ENCODE measurements around the gene PNMT.
A peak's percentile ranks its signal among the peaks of the same experiment; 100 is the strongest.

Gene PNMT

GRCh38 chr17:39666601-39667261 lies 1.5 kb upstream of the PNMT start:
- H3K9me3 ChIP-seq (ENCODE audit: control insufficient read depth, low read length), result no peaks in the 10 kb centered on the region
- peaks cover 4% of the 10 kb centered on the region for H3K36me3 ChIP-seq (ENCODE audit: control insufficient read depth, insufficient read depth, low read length, severe bottlenecking)
- peaks cover 52% of the 10 kb centered on the region for H3K27me3 ChIP-seq (replicated peaks; ENCODE audit: control insufficient read depth, insufficient read depth, low read length)
- peaks cover 6% of the 10 kb centered on the region for H3K4me1 ChIP-seq (ENCODE audit: control insufficient read depth, insufficient read depth, low read length)
- no peak overlapping the region for H3K4me3 ChIP-seq (ENCODE audit: low read length)
- no peak for DNase-seq (ENCODE audit: low read depth)
- no peak overlapping the region for H3K9ac ChIP-seq (ENCODE audit: low read length)

GRCh38 chr17:39667262-39667944 lies 850 bp upstream of the PNMT start:
- peaks cover 58% of the 10 kb centered on the region for H3K27me3 ChIP-seq (replicated peaks; ENCODE audit: control insufficient read depth, insufficient read depth, low read length)
- H3K4me1 ChIP-seq (ENCODE audit: control insufficient read depth, insufficient read depth, low read length), result peaks cover 10% of the 10 kb centered on the region
- H3K4me3 ChIP-seq (ENCODE audit: low read length), result no peak overlapping the region
- H3K9ac ChIP-seq (ENCODE audit: low read length), result no peak overlapping the region
- peaks cover 4% of the 10 kb centered on the region for H3K36me3 ChIP-seq (ENCODE audit: control insufficient read depth, insufficient read depth, low read length, severe bottlenecking)
- H3K9me3 ChIP-seq (ENCODE audit: control insufficient read depth, low read length), result no peaks in the 10 kb centered on the region
- DNase-seq (ENCODE audit: low read depth), result no peak

- Histone ChIP-seq H3K9me3 (ENCODE audit: control insufficient read depth, low read length) (no peaks in the 10 kb centered on the region), H3K4me3 (ENCODE audit: low read length) (no peak overlapping the region), H3K4me1 (ENCODE audit: control insufficient read depth, insufficient read depth, low read length) (peaks cover 10% of the 10 kb centered on the region), H3K9ac (ENCODE audit: low read length) (no peak overlapping the region), H3K36me3 (ENCODE audit: control insufficient read depth, insufficient read depth, low read length, severe bottlenecking) (no peaks in the 10 kb centered on the region), H3K27me3 (replicated peaks; ENCODE audit: control insufficient read depth, insufficient read depth, low read length) (peaks cover 62% of the 10 kb centered on the region)
- DNase-seq (ENCODE audit: low read depth), result no peak
These were observed 1.9 kb downstream of the PNMT start for GRCh38 chr17:39669897-39670735.

- H3K27me3 ChIP-seq (replicated peaks; ENCODE audit: control insufficient read depth, insufficient read depth, low read length), result peaks cover 61% of the 10 kb centered on the region
- DNase-seq (ENCODE audit: low read depth), result no peak
These were observed 2.5 kb downstream of the PNMT start for GRCh38 chr17:39670746-39671145.

GRCh38 chr17:39671651-39672521 lies 3.6 kb downstream of the PNMT start:
- no peaks in the 10 kb centered on the region for H3K36me3 ChIP-seq (ENCODE audit: control insufficient read depth, insufficient read depth, low read length, severe bottlenecking)
- H3K4me1 ChIP-seq (ENCODE audit: control insufficient read depth, insufficient read depth, low read length), result peaks cover 15% of the 10 kb centered on the region
- peaks cover 50% of the 10 kb centered on the region for H3K27me3 ChIP-seq (replicated peaks; ENCODE audit: control insufficient read depth, insufficient read depth, low read length)
- no peak overlapping the region for H3K9ac ChIP-seq (ENCODE audit: low read length)
- peak; percentile 49 for DNase-seq (ENCODE audit: low read depth)
- no peaks in the 10 kb centered on the region for H3K9me3 ChIP-seq (ENCODE audit: control insufficient read depth, low read length)
- no peak overlapping the region for H3K4me3 ChIP-seq (ENCODE audit: low read length)

More at GRCh38 chr17:39670746-39671145, 2.5 kb downstream of the PNMT start:
- no peaks in the 10 kb centered on the region for H3K9me3 ChIP-seq (ENCODE audit: control insufficient read depth, low read length)
- H3K4me1 ChIP-seq (ENCODE audit: control insufficient read depth, insufficient read depth, low read length), result peaks cover 16% of the 10 kb centered on the region
- H3K36me3 ChIP-seq (ENCODE audit: control insufficient read depth, insufficient read depth, low read length, severe bottlenecking), result no peaks in the 10 kb centered on the region
- H3K4me3 ChIP-seq (ENCODE audit: low read length), result no peak overlapping the region
- H3K9ac ChIP-seq (ENCODE audit: low read length), result no peak overlapping the region

GRCh38 chr17:39672522-39673334 lies 4.5 kb downstream of the PNMT start:
- Histone ChIP-seq H3K9ac (ENCODE audit: low read length) (no peak overlapping the region), H3K36me3 (ENCODE audit: control insufficient read depth, insufficient read depth, low read length, severe bottlenecking) (no peaks in the 10 kb centered on the region), H3K9me3 (ENCODE audit: control insufficient read depth, low read length) (no peaks in the 10 kb centered on the region), H3K4me3 (ENCODE audit: low read length) (no peak overlapping the region), H3K4me1 (ENCODE audit: control insufficient read depth, insufficient read depth, low read length) (peaks cover 12% of the 10 kb centered on the region), H3K27me3 (replicated peaks; ENCODE audit: control insufficient read depth, insufficient read depth, low read length) (peaks cover 43% of the 10 kb centered on the region)
- DNase-seq (ENCODE audit: low read depth), result no peak

GRCh38 chr17:39673335-39674081 lies 5.3 kb downstream of the PNMT start:
- no peaks in the 10 kb centered on the region for H3K9me3 ChIP-seq (ENCODE audit: control insufficient read depth, low read length)
- no peak overlapping the region for H3K9ac ChIP-seq (ENCODE audit: low read length)
- no peak overlapping the region for H3K4me3 ChIP-seq (ENCODE audit: low read length)
- peaks cover 42% of the 10 kb centered on the region for H3K27me3 ChIP-seq (replicated peaks; ENCODE audit: control insufficient read depth, insufficient read depth, low read length)
- H3K36me3 ChIP-seq (ENCODE audit: control insufficient read depth, insufficient read depth, low read length, severe bottlenecking), result no peaks in the 10 kb centered on the region
- no peak for DNase-seq (ENCODE audit: low read depth)
- H3K4me1 ChIP-seq (ENCODE audit: control insufficient read depth, insufficient read depth, low read length), result peaks cover 12% of the 10 kb centered on the region

- peaks cover 12% of the 10 kb centered on the region for H3K4me1 ChIP-seq (ENCODE audit: control insufficient read depth, insufficient read depth, low read length)
- no peak overlapping the region for H3K9ac ChIP-seq (ENCODE audit: low read length)
- H3K27me3 ChIP-seq (replicated peaks; ENCODE audit: control insufficient read depth, insufficient read depth, low read length), result peaks cover 36% of the 10 kb centered on the region
- no peak for DNase-seq (ENCODE audit: low read depth)
- H3K9me3 ChIP-seq (ENCODE audit: control insufficient read depth, low read length), result no peaks in the 10 kb centered on the region
- no peaks in the 10 kb centered on the region for H3K36me3 ChIP-seq (ENCODE audit: control insufficient read depth, insufficient read depth, low read length, severe bottlenecking)
- no peak overlapping the region for H3K4me3 ChIP-seq (ENCODE audit: low read length)
These were observed 5.9 kb downstream of the PNMT start for GRCh38 chr17:39674179-39674578.

GRCh38 chr17:39674702-39675389 lies 6.6 kb downstream of the PNMT start:
- peaks cover 29% of the 10 kb centered on the region for H3K27me3 ChIP-seq (replicated peaks; ENCODE audit: control insufficient read depth, insufficient read depth, low read length)
- no peaks in the 10 kb centered on the region for H3K9me3 ChIP-seq (ENCODE audit: control insufficient read depth, low read length)
- DNase-seq (ENCODE audit: low read depth), result no peak
- H3K4me3 ChIP-seq (ENCODE audit: low read length), result no peak overlapping the region
- H3K36me3 ChIP-seq (ENCODE audit: control insufficient read depth, insufficient read depth, low read length, severe bottlenecking), result no peaks in the 10 kb centered on the region
- H3K4me1 ChIP-seq (ENCODE audit: control insufficient read depth, insufficient read depth, low read length), result peaks cover 12% of the 10 kb centered on the region
- H3K9ac ChIP-seq (ENCODE audit: low read length), result no peak overlapping the region
